Forelimb muscle (tissue), 1 donor: Measurements from ENCODE around the gene RECQL. TPM values are rescaled to one million over a fixed set of nuclear protein-coding genes. Genes with fewer than 3 reads are reported as not detected.

Experiments
- DNase-seq: peaks from one replicate; pipeline ENCODE4 v3.0.0-alpha.2; 2013; ENCODE audit warnings: low read depth
- polyA plus RNA-seq: library from polyadenylated mRNA; unstranded; fragments of 120-200 nt; gene quantifications from one replicate; pipeline ENCODE4 v1.2.1, GENCODE V29; 2013; ENCODE audit not compliant: insufficient read length

Gene RECQL
- 29.5 TPM for polyA plus RNA-seq

- DNase-seq = peak; percentile 98
Observed at GRCh38 chr12:21501258-21502163, at the start of gene RECQL, which contains the start of gene GOLT1B. TSS of gene RECQL (minus strand) at chr12:21501635. CDS start at chr12:21499570, 2,065 bp downstream. TSS of gene GOLT1B (plus strand) at chr12:21501789. CDS start at chr12:21501924, 135 bp downstream.

- no peak for DNase-seq
Observed at GRCh38 chr12:21547437-21547836, 46.0 kb upstream of the RECQL start.

GRCh38 chr12:21546716-21547115 is 45.3 kb upstream of the RECQL start:
- no peak for DNase-seq

DNA sequence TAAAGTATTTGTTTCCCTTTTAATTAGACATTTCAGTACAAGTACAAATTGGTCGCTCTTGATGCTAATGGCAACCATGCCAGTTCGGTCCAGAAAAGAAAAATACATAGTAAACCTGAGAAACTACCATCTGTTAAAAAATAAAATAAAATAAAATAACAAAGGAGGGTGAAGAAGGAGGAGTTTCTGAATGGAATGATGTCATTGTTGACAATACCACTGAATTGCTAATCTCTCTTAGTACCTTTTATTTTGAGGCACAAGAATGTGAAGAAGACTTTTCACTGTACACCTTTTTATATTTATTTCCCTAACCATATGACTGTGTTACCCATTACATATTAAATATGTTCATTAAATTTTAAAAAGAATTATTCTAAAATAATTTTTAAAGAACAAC is 44.1 kb upstream of the RECQL start:
- DNase-seq = no peak

DNA sequence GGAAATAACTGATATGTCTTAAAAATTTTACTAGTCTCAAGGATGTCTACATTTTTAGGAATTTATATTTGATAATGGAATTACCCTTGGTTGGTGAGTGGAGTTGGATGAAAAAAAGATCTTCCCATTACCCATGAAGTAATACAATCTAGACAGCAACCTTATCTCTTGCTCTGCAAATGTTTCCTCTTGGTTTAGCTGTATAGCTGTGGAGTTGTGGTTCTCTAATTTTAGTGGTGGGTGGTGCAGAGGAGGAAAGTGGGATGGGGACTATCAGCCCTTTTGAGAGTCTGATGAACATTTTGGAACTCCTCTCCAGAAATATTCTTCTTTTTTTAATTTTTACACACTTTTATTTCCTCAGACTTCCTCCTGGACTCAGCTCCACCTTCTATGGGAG is 41.7 kb upstream of the RECQL start:
- DNase-seq = no peak

DNA sequence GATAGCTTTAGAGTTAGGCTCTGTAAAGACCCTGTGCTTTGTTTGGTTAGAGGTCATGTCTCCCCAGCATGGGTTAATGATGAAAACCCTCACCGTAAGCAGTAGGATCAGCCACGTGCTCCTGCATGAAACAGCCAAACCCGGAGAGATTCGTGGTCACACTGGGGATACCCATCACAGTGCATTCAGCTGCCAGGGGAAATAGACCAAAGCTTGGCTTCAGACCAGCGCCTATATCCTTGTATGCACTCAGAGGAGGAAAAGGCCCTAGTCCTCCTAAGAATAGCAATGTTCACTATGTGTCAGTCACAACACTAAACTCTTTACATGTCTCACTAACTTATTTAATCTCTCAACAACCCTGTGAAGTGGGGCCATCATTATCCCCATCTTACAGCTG is 41.0 kb upstream of the RECQL start:
- DNase-seq = no peak

DNA sequence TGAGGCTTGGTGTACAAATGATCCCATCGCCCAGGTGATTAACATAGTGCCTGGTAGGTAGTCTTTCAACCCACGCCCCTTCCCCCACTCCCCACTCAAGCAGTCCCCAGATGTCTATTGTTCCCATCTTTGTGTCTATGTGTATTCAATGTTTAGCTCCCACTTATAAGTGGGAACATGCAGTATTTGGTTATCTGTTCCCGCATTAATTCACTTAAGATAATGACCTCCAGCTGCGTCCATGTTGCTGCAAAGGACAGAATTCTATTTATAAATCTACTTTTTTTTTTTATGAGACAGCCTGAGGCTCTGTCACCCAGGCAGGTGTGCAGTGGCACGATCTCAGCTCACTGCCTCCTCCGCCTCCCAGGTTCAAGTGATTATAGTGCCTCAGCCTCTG is 40.3 kb upstream of the RECQL start:
- DNase-seq = no peak

DNA sequence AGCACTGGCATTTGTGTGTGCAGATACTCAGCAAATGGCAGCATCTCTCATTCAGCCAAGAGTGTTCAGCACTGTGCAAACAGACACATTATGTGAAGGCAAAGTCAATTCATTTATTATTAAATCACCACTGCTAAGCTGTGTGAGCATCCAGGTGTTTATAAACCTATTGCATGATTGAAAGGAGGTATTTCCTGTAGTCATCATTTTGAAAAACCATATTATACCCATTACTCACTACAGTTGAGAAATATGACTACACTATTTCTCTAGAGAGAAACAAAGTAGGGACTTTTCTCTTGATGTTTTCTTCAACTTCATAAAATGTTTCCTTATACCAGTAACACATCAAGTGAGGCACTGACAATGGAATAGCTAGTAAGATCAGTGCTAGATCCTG is 38.4 kb upstream of the RECQL start:
- no peak for DNase-seq

DNA sequence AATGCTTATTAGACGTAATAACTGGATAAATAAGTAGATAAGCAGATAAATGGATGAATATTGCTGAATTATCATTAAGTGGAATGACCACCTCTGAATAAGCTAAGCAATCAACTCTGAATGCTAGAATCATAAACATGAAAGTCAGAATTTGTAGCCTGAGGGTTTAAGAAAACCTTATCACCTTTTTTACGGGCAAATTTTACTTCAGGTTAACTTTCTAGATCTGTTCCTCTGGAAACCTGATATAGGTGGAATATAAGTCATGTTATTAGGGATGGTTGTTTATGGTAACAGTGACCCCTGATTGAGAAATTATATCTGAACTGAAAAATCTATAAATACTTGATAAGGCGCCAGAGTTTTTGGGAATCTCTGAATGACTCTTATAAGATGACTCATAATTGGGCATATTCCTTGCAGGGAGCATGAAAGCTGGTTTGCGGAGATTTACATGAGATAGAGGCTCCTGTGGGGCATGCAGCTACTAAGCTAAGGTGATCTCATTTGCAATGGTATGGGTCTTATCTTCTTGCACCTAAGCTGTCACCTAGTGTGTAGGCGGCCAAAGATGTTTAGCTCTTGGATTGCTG is 36.7 kb upstream of the RECQL start:
- DNase-seq = no peak

DNA sequence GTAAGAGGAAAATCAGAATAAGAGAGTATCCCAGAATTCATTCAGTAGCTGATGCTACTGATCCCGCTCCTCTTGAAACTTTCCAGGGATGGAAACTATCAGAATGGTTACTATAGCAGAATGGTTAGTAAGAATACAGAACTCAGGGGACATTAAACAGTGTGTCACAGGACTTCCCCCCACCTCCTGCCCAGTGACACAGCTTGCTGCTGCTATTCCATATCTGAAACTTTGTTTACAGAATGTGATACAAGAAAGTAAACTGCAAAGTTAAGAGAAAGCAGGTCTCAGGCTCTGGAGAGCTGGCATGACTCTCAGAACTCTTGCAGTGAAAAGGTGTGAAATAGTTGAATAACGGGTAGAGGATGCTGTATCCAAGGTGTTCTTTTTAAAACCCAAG is 28.0 kb upstream of the RECQL start:
- no peak for DNase-seq

DNA sequence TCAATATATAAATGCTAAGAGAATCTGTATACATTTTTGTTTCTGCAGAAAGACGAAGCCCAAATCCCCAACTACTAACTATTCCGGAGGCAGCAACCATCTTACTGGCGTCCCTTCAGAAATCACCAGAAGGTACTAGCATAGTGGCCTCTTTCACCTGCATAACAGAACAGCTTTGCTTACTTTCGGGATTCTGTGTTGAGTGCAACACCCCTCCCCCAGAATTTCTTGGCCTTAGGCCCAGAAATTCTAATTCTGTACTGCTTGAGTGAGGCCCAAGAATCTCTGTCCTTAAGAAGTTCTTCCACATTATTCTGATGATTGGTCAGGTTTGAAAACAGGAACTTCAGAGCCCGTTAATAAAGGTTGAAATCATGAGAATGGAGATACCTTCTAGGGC is 27.5 kb upstream of the RECQL start:
- DNase-seq = no peak

- DNase-seq = no peak
Observed at GRCh38 chr12:21527451-21528180, 26.2 kb upstream of the RECQL start.

DNA sequence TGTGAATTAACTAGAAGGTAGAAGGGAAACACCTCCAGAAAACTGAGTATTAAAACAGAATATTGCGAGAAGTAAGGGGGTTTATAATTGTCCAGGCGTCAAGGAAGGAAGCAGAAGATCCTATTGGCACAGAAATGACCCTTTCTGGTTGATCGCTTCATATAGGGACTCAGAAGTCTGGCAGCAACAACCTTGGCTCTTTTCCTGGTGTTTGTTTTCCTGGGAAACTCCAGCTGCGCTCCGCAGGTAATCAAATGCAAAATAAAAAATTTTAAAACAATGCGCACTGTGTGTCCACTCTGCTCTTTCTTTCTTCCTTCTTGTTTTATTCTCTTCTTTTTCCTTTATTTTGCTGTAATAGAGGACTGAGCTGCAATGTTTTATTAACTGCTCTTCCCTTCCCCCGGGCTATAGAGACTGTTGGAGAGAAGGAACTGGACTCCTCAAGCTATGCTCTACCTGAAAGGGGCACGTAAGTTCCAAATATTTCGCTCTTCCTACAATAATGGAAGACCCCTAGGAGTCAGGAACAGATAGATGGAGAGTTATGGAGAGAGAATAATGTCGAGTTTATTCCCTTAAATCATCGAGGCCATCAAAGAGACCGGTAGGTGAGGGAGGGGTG is 25.4 kb upstream of the RECQL start:
- no peak for DNase-seq

DNA sequence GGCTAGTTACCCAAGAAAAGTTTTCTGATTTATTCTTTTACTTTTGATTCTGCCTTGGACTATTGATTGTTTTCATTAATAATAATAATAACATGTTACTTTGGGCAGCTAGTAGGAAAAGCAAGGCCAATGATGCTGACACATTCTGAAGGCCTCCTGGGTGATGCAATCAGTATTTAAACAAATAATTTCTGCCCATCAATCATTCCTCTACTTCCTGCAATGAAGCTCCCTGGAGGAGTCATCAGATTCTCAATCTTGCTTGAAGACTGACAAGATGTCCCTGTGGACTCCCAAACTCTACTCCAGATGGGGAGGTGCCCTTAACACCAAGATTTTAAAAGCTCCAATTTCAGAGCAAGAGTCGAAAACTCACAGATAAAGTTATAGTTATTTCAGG is 24.6 kb upstream of the RECQL start, which contains the start of gene SPX:
SPX (plus strand) TSS at position 244 of the 400 bp plus-strand sequence. CDS start 177 bp downstream, outside the sequence.
- no peak for DNase-seq

DNA sequence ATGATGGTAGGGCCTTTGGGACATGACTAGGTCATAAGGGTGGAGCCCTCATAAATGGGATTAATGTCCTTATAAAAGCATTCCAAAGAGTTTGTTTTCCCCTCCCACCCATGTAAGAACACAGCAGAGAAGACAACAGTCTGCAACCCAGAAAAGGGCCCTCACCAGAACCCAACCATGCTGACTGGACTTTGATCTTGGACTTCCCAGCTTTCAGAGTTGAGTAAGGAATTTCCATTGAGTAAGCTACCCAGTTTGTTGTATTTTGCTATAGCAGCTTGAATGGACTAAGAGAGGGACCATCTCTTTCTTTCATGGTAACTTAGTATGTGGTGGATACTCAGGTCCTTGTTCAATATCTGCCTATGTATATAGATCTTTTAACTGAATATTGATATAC is 21.7 kb upstream of the RECQL start:
- DNase-seq = no peak

DNA sequence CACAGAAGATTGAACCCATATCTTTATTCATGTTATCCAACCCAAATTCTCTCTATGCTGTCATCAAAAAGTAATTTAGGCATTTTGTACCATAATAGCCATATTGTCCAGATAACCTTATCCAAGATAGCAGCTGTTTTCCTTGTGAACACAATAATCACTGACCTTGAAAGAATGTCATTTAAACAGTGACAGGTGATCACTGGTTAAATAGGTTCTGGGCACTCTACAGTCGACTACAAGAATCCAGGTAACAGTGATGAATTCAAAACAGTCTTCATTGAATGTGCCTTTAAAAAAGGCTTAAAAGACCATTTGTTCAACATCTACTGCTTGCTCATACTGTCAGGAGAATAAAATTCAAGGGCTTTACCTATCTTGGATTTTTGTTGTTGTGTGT is 20.1 kb upstream of the RECQL start:
- no peak for DNase-seq

- no peak for DNase-seq
Observed at GRCh38 chr12:21518451-21518850, 17.0 kb upstream of the RECQL start.

DNA sequence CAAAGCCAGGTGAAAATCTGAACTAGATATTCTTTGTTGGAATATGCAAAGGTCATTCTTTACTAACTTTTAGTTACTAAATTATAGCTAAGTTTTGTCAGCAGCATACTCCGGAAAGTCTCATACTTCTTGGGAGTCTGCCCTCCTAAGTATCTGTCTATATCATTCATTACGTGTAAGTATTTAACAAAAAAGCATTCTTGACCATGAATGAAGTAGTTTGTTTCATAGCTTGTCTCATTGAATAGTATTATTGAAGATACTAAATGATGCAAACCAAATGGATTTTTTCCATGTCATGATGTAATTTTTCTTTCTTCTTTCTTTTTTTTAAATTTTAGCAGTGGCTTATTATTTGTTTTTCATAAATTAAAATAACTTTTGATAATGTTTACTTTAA is 14.8 kb upstream of the RECQL start:
- no peak for DNase-seq

- no peak for DNase-seq
Observed at GRCh38 chr12:21509768-21510167, 8.3 kb upstream of the RECQL start.

DNA sequence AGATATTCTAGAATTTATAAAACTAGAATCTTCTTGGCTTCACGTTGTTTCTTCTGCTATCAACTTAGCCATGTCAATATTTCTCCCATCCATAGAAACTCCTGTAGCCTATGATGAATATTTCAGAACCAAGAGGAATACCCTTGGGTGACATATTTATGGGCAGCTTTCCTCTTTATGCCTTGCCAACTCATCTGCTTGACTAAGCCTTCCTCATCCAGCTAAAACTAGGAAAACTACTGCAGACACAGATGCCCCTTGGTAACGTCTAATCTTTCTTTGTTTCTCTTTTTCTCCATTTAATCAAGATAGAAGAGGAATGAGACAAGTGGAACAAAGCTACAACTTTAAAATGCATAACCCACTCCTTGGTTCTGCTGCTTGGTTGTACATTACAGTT is 6.4 kb upstream of the RECQL start:
- DNase-seq = no peak

DNA sequence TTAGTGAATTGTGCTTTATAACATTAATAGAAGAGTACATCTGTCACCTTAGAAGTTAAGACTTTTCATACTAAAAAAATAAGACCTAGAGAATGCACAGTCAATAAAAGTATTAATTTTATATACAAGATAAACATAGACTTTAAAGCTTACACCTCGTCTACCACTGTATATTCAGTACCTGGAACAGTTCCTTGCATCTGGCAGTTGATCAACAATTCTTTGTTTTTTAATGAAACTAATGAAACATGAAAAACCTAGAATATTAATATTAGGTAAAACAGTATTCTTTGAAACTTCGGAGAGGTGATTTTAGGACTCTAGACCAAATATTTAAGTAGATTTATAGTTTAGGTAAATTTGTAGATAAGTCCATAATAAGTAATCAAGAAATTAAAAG is 4.5 kb upstream of the RECQL start:
- DNase-seq = no peak

DNA sequence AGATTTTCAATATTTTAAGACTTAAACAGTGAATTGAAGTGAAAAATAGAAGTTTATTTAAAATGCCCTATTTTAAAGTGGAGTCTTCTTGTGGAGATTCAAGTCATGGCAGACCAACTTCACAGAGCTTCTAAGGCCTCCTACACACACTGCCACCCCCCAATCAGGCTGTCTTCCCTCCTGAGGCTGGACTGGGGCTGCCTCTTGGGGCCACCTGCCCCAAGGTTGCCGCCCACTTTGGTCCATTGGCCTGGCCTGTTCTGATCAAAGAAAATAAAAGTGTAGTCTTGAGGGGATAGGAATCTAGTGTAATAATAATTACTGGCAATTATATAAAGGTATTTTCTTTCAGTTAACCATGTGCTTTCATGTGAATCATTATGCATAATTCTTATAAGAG is 1.4 kb upstream of the RECQL start:
- DNase-seq = no peak
